SH-SY5Y (cell line): Measurements from ENCODE around the gene ABCA7.

Experiments used
- GATA2 ChIP-seq: IDR thresholded peaks from 2 replicates; pipeline ENCODE4 v1.6.1; 2011; ENCODE audit warnings: mild to moderate bottlenecking, low read depth, low read length
- GATA3 ChIP-seq: IDR thresholded peaks from 2 replicates; pipeline ENCODE4 v1.6.1; 2011; ENCODE audit warnings: low read depth, mild to moderate bottlenecking, low read length, moderate library complexity

Gene ABCA7

DNA sequence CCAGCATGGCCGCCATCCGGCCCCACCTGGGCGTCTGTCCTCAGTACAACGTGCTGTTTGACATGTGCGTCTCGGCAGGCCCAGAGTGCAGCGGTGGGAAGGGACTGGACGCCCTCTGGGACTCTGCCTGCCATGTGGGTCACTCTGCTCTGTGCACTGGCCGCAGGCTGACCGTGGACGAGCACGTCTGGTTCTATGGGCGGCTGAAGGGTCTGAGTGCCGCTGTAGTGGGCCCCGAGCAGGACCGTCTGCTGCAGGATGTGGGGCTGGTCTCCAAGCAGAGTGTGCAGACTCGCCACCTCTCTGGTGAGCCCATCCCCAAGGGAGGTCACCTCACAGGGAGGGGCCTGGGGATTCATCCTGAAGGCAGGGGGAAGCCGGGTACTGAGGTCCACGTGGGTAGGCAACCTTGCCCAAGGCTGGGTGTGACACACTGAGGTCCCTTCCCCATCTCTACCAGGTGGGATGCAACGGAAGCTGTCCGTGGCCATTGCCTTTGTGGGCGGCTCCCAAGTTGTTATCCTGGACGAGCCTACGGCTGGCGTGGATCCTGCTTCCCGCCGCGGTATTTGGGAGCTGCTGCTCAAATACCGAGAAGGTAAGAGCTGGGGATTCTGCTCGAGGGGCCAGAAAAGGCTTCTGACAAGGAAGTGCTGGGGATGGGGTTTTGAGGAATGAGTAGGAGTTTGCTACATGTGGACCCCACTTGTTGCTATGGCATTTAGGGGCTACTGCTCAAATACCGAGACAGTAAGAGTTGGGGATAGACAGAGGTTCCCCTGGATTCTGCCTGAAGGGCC is 11.3 kb downstream of the ABCA7 start:
- TF ChIP-seq GATA2, result no peak
- TF ChIP-seq GATA3, result no peak

DNA sequence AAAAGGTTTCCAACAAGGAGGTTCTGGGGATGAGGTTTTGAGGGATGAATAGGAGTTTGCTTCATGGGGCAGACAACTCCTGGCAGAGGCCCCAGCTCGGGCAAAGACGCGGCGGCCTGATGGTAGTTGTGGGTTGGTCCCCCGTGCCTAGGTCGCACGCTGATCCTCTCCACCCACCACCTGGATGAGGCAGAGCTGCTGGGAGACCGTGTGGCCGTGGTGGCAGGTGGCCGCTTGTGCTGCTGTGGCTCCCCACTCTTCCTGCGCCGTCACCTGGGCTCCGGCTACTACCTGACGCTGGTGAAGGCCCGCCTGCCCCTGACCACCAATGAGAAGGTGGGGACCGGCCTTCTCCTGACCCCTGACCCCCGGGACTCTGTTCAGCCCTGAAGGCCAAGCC is 11.9 kb downstream of the ABCA7 start:
- TF ChIP-seq GATA2 (no peak), GATA3 (no peak)

DNA sequence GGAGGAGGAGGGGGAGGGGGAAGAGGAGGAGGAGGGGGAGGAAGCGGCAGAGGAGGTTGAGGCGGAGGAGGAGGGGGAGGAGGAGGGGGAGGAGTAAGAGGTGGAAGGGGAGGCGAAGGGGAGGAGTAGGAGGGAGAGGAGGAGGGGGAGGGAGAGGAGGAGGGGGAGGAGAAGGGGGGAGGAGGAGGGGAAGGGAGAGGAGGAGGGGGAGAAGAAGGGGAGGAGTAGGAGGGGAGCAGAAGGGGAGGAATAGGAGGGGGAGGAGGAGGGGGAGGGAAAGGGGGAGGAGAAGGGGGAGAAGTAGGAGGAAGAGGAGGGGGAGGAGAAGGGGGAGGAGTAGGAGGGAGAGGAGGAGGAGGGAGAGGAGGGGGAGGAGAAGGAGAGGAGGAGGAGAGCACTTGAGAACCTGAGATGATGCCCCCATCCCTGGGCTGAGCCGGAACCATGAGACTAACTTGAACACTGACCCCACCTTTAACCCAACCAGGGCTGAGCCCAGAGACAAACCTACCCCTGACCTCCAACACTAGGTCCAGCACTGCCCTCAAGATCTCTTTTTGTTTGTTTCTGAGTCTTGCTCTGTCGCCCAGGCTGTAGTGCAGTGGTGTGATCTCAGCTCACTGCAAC is 12.6 kb downstream of the ABCA7 start:
- TF ChIP-seq GATA3 (no peak), GATA2 (no peak)

DNA sequence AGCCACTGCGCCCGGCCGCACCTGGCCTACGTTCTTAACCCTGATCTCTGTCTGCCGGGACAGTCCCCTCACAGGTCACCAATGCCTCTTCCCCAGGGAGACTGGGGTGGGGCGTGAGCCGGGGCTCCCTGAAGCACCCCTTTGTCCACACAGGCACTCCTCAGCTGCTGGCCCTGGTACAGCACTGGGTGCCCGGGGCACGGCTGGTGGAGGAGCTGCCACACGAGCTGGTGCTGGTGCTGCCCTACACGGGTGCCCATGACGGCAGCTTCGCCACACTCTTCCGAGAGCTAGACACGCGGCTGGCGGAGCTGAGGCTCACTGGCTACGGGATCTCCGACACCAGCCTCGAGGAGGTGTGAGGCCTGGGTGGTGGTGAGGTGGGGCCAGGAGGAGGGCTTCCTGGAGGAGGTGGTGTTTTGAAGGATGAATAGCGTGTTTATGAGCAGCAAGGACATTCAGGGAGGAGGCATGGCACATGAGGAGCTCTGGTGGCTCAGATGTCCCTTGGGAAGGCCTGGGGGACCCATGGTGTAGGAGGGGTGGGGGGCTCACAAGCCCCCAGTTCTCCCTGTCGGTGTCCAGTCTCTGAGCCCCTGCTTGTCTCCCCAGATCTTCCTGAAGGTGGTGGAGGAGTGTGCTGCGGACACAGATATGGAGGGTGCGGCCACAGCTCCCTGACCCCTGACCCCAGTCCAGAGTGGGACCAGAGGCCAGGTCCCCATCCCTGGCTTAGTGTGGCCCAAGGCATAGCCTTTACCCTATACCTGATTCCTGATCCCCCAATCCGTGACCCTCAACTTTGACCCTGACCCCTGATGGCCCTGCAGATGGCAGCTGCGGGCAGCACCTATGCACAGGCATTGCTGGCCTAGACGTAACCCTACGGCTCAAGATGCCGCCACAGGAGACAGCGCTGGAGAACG is 13.5 kb downstream of the ABCA7 start:
- no peak for TF ChIP-seq GATA3
- TF ChIP-seq GATA2, result no peak

DNA sequence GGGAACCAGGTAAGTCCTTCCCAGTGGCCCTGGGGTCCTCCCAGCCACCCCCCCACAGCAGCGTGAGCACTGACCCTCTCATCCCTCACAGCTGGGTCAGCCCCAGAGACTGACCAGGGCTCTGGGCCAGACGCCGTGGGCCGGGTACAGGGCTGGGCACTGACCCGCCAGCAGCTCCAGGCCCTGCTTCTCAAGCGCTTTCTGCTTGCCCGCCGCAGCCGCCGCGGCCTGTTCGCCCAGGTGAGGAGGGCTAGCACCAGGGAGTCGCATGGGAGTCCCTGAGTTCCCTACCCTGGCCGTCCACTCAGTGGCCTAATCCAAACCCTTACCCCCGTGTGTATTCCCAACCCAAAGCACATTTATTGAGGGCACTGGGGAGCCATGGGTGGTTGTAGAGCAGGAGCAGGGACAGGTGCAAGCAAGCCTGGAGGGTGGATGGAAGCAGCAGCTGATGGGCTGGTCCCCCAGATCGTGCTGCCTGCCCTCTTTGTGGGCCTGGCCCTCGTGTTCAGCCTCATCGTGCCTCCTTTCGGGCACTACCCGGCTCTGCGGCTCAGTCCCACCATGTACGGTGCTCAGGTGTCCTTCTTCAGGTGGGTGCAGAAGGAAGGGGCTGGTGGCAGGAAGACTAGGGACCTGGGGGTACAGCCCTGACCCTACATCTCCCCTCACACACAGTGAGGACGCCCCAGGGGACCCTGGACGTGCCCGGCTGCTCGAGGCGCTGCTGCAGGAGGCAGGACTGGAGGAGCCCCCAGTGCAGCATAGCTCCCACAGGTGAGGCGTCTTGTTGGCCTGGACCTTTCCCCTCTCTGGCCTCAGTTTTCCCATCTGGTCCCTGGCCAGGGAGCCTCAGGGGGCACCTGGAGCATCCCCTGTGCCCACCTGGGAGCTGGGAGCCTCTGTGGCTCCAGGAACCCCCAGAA is 14.5 kb downstream of the ABCA7 start:
- TF ChIP-seq GATA2 (no peak), GATA3 (no peak)

DNA sequence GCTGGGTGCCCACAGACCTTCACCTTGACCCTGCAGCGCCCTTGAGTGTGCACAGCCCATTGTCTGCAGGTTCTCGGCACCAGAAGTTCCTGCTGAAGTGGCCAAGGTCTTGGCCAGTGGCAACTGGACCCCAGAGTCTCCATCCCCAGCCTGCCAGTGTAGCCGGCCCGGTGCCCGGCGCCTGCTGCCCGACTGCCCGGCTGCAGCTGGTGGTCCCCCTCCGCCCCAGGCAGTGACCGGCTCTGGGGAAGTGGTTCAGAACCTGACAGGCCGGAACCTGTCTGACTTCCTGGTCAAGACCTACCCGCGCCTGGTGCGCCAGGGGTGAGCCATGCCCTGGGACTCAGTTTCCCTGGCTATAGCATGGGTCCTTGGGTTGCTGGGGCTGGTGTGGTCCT is 15.1 kb downstream of the ABCA7 start:
- TF ChIP-seq GATA3 (no peak), GATA2 (no peak)

DNA sequence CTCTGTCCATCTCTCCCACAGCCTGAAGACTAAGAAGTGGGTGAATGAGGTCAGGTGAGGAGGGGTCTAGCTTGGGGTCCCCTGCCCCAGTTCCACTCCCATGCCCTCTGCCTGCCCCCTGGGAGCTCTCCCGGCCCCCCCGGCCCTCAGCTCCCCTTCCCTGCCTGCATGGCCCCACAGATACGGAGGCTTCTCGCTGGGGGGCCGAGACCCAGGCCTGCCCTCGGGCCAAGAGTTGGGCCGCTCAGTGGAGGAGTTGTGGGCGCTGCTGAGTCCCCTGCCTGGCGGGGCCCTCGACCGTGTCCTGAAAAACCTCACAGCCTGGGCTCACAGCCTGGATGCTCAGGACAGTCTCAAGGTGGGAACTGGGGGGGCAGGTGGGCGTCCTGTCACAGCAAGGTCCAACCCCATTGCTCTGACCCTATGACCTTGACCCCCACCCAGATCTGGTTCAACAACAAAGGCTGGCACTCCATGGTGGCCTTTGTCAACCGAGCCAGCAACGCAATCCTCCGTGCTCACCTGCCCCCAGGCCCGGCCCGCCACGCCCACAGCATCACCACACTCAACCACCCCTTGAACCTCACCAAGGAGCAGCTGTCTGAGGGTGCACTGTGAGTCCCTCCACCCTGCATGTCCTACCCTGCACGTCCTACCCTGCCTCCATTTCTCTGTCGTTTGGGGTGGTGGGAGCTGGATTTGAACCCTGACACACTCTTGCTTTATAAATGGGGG is 16.1 kb downstream of the ABCA7 start:
- TF ChIP-seq GATA3 (no peak), GATA2 (no peak)

DNA sequence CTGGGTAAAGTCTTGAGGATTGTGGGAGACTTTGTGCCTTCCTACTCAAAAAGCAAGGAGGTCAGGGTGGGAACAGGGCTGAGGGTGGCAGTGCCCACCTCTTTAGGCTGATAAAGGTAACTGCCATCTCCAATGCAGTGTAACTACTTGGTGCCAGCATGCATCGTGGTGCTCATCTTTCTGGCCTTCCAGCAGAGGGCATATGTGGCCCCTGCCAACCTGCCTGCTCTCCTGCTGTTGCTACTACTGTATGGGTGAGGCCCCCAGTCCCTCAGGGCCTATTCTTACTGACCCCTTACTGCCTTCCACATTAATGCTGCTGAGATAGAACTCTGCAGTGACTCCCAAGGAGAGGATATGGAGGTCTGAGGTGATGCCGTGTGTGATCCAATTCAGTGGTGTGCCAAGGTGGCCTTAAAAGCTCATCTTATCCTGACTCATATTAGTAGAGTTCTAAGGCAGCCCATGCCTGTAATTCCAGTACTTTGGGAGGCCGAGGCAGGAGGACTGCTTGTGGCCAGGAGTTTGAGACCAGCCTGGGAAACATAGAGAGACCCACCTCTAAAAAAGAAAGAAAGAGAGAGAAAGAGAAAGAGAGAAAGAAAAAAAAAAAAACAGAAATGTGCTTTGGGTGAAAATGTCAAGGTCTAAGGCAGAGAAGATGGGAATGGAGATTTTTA is 17.4 kb downstream of the ABCA7 start:
- no peak for TF ChIP-seq GATA2
- no peak for TF ChIP-seq GATA3

DNA sequence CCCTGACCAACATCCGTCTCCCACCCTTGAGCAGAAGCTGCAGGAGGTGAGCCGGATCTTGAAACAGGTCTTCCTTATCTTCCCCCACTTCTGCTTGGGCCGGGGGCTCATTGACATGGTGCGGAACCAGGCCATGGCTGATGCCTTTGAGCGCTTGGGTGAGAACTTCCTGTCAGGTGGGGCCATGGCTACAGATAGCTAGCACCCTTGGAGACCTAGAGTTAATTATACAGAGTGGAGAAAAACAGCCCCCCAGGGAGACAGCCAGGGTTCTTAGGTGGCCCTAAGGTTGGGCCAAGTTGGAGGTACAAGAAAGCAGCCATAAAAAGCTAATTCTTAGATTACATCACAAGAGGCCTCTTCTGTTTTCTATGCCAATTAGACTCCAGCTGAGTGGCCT is 18.2 kb downstream of the ABCA7 start:
- TF ChIP-seq GATA3 (no peak), GATA2 (no peak)

DNA sequence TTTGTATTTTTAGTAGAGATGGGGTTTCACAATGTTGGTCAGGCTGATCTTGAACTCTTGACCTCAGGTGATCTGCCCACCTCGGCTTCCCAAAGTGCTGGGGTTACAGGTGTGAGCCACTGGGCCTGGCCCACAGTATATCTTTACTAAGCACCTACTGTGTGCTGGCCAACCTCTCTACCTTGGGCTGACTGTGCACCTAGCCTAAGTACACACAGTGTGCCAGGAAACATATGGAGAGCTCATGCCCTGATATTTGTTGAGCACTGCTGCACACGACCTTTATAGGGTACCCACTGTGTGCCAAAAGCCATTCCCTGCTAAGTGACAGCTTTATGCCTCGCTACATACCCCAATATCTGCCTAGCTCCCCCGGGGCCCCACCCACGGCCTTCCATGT is 20.8 kb downstream of the ABCA7 start:
- TF ChIP-seq GATA3 (no peak), GATA2 (no peak)

DNA sequence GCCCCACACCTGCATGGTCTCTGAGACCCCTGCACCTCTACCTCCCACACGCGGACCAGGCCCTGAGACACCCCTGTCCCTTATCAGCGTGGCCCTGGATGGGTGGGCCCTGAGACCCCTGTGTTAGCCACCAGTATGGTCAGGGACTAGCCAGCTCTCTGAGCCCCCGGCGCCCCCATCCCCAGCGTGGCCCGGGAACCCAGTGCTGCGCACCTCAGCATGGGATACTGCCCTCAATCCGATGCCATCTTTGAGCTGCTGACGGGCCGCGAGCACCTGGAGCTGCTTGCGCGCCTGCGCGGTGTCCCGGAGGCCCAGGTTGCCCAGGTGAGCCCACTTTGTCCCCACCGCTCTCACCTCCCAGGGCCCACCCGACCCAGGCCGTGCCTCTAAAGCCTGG is 22.1 kb downstream of the ABCA7 start:
- no peak for TF ChIP-seq GATA2
- TF ChIP-seq GATA3, result no peak

DNA sequence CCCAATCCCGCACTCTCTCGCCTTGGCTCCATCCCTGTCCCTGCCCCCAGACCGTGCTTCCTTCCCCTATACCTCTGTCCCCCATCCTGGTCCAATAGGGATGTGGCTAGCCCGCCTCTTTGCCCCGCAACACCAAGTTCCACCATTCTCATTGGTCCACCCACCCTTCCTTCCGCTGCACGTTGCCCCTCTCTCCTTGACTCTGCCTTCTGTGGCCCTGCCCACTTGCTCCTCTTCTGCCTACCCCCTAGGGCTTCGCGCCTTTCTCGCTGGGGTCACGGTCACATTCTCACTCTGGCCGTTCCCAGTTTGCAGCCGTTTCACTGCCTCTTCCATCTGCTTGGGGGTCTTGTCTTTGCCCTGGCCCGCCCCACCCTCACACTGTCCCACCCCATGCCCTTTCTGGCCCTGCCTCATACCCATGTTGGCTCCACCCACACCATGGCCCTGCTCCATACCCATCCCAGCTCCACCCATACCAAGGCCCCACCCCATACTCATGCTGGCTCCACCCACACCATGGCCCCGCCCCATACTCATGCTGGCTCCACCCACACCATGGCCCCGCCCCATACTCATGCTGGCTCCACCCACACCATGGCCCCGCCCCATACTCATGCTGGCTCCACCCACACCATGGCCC is 22.6 kb downstream of the ABCA7 start:
- no peak for TF ChIP-seq GATA2
- no peak for TF ChIP-seq GATA3
